Measurements from ENCODE around the gene INTS1.

INTS1 gene

DNA sequence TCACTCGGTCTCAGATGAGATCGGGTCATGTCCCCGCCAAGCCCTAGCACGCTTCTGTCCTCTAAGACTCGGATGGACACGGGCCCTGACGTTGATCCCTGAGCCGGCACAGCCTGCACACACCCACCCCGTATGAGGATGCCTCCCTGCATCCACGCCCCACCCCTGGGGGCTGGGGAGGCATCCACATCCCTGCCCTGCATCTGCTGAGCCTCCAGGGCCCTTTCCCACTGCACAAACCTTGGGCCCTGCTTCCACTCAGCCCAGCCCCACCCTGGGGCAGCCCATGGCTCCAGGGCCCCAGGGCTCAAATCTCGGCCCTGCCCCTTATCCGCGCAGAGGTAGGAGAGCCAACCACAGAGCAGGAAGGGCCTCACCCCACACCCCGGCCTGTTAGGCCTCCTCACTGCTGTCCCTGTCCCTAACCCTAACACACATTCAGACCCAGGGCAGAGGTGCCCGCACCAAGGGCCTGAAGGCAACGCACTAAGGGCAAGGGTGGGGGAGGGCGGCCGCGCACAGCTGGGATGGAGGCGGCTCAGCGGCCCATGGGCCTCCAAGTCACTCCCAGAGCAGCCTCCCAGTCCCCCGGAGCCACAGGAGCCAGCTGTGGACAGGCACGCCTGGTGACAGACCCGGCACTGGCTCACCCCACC is 35.4 kb downstream of the INTS1 start:
- Histone ChIP-seq H3K4me1 (ENCODE audit: insufficient read depth, low read length) (peaks cover 4% of the 10 kb centered on the region), H3K9me3 (ENCODE audit: control insufficient read depth, insufficient read depth, low read length) (no peaks in the 10 kb centered on the region), H3K9ac (ENCODE audit: low read depth, low read length) (no peak overlapping the region), H3K36me3 (ENCODE audit: insufficient read depth, low read length) (0 out of 2 replicates have a peak, but pooled peaks cover 9% of the 10 kb centered on the region)

DNA sequence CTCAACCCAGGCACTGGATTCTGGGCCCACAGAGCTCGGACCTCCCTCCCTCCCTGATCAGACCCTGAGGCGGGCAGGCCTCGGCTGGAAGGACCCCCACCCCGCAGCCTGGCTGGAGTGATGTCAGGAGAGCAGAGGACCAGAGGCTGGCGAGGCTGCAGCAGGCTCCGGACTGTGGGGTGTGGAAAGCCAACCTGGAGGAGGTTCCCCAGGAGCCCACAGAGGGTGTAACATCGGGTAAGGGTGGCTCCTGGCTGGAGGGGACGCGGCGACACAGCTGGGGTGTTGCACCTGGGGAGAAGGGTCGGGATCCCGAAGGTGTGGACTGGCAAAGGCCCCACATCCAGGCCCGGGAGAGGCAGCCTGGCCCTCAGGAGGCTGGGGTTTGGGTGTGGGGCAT is 36.0 kb downstream of the INTS1 start:
- Histone ChIP-seq H3K36me3 (ENCODE audit: insufficient read depth, low read length) (0 out of 2 replicates have a peak, but pooled peaks cover 5% of the 10 kb centered on the region), H3K9ac (ENCODE audit: low read depth, low read length) (no peak overlapping the region), H3K9me3 (ENCODE audit: control insufficient read depth, insufficient read depth, low read length) (no peaks in the 10 kb centered on the region), H3K4me1 (ENCODE audit: insufficient read depth, low read length) (peaks cover 4% of the 10 kb centered on the region)

DNA sequence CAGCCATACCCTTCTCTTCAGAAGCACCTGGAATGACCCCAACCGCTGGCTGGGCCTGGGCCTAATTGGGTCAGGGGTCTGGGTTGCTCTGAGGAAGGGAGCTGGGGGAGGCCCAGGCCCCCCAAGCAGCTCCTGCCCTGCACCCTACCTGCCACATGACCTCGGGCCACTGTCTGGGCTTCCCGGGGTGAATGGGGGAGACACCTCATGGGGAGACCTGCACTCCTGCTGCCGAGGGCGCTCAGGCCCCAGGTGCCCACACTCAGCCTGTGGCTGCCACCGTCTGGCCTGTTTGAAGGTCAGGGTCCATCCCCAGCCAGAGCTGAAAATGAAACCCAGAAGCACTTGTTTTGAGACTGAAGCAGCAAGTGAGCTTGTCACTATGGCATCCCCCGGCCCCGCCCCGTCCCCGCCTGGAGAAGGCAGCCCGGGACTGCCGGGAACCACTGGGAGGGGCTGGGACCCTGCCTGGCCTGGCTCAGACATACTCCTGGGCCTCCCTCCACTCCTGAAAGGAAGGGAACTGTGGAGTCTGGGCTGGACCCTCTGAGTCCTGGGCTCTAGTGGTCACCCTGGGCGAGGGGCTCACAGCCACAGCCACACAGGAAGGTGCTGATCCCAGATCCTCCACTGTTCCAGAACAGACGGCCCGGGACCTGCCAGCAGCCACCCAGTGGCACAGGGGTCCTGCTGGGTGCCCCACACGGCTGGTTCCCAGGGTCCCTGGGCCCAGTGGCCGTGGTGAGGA is 37.5 kb downstream of the INTS1 start:
- H3K9ac ChIP-seq (ENCODE audit: low read depth, low read length): no peak overlapping the region
- no peaks in the 10 kb centered on the region for H3K9me3 ChIP-seq (ENCODE audit: control insufficient read depth, insufficient read depth, low read length)
- no peaks in the 10 kb centered on the region for H3K36me3 ChIP-seq (ENCODE audit: insufficient read depth, low read length)
- H3K4me1 ChIP-seq (ENCODE audit: insufficient read depth, low read length): peaks cover 9% of the 10 kb centered on the region

DNA sequence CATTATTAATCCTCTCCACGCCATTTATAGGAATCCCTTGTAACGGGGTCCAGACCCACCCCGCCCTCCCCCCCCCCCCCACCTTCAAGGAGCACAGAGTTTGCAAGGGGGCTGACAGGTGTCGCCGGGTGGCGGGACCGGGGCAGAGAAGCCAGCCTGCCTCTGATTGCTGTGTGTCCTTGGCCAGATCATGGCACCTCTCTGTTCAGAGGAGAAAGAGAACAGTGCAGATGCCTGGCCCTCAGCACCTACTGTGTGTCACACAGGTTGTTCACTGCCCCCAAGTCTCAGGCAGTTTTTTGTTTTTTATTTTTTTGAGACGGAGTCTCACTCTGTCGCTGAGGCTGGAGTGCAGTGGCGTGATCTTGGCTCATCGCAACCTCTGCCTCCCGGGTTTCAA is 39.5 kb downstream of the INTS1 start:
- no peak overlapping the region for H3K9ac ChIP-seq (ENCODE audit: low read depth, low read length)
- H3K9me3 ChIP-seq (ENCODE audit: control insufficient read depth, insufficient read depth, low read length): no peaks in the 10 kb centered on the region
- H3K36me3 ChIP-seq (ENCODE audit: insufficient read depth, low read length): no peaks in the 10 kb centered on the region
- peaks cover 16% of the 10 kb centered on the region for H3K4me1 ChIP-seq (ENCODE audit: insufficient read depth, low read length)

DNA sequence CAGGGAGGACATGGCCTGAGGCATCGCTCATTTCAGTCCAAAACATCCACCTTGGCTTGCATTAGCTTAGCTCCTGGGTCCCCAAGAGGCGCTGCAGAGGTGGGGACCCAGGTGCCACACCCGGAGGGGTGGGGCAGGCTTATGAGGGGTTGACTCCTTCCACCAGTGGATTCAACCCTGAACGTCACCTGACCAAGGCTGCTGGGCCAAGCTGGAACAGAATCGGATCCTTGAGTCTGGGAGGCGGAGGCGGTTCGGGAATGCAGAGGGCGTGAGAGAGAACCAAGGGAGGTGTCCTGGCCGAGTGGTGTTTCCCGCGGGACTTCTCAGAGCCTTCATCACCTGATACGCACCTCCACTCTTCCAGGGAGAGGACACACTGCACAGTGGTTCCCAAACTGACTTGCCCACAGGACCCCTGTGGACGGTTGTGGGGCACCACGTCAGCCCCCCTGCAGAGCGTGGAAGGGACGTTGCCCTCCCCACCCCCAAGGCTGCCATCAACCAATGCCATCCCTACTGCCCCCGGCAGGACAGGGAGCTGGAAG is 40.4 kb downstream of the INTS1 start:
- Histone ChIP-seq H3K9ac (ENCODE audit: low read depth, low read length) (no peak overlapping the region), H3K9me3 (ENCODE audit: control insufficient read depth, insufficient read depth, low read length) (no peaks in the 10 kb centered on the region), H3K36me3 (ENCODE audit: insufficient read depth, low read length) (no peaks in the 10 kb centered on the region), H3K4me1 (ENCODE audit: insufficient read depth, low read length) (peaks cover 16% of the 10 kb centered on the region)

DNA sequence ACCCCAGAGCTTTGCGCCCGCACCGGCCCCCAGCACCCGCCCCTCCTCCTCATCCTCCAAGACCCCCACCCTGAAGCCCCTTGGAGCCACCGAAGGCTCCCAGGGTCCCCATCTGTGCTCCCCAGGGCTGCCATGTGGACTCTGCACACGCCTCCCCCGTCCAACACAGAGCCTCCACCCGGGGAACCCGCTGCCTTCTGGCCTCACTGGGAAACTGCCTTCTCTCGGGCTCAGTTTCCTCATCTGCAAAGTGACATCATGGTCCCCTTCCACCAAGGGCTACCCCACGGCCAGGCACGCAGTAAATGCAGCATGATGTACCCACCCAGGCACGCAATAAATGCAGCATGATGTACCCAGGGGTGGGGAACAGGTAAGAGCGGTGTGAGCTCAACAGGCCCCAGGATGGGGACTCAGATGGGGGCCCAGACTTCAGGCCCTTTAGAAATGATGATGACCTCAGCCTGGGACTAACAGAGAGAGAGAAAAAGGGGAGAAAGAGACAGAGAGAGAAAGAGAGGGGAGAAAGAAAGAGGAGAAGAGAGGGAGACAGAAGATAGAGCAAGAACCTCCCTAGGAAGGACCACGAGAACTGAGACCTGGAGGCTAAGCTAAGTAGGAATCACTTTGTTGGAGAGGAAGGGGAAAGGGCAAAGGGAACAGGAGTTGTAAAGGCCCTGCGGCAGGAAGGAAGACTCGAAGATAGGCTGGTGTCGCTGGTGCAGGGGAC is 42.4 kb downstream of the INTS1 start:
- H3K36me3 ChIP-seq (ENCODE audit: insufficient read depth, low read length): no peaks in the 10 kb centered on the region
- H3K4me1 ChIP-seq (ENCODE audit: insufficient read depth, low read length): peaks cover 18% of the 10 kb centered on the region
- H3K9ac ChIP-seq (ENCODE audit: low read depth, low read length): no peak overlapping the region
- H3K9me3 ChIP-seq (ENCODE audit: control insufficient read depth, insufficient read depth, low read length): no peaks in the 10 kb centered on the region

DNA sequence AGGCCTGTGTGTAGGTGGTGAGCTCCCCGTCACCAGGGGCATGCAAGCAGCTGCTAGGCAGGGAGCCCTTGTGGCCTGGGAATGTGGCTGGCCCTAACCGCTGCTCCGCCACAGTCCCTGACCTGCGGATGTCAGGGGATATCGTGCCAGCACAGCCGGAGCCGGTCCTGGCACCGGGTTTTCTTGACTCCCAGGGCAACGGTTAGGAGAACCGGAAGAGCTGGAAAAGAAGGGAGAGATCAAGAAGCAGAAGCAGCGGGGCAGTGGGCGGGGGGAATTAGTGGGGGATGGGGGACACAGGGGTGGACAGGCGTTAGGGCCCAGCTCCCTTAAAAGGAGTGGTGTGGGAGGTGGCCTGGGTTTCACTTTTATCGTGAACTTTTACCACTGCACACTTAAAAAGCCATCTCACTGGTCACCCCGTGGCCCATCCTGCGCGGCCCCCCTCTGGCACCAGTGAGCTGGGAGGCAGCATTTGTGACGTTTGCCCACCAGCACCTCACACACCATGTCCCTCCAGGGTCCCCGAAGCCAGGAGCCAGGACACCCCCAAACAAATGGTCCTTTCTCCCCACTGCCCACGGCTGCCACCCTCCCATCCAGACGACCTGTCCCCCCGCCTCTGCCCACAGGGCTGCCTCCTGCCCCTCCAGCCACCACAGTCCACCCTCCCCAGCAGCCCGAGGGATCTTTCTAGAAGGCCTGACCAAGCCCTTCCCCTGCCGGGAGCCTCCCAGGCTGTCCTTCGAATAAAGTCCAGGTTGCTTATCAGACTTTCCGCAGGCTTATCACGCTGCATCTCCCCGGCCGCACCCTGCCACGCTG is 43.2 kb downstream of the INTS1 start:
- Histone ChIP-seq H3K9me3 (ENCODE audit: control insufficient read depth, insufficient read depth, low read length) (no peaks in the 10 kb centered on the region), H3K4me1 (ENCODE audit: insufficient read depth, low read length) (peaks cover 16% of the 10 kb centered on the region)

DNA sequence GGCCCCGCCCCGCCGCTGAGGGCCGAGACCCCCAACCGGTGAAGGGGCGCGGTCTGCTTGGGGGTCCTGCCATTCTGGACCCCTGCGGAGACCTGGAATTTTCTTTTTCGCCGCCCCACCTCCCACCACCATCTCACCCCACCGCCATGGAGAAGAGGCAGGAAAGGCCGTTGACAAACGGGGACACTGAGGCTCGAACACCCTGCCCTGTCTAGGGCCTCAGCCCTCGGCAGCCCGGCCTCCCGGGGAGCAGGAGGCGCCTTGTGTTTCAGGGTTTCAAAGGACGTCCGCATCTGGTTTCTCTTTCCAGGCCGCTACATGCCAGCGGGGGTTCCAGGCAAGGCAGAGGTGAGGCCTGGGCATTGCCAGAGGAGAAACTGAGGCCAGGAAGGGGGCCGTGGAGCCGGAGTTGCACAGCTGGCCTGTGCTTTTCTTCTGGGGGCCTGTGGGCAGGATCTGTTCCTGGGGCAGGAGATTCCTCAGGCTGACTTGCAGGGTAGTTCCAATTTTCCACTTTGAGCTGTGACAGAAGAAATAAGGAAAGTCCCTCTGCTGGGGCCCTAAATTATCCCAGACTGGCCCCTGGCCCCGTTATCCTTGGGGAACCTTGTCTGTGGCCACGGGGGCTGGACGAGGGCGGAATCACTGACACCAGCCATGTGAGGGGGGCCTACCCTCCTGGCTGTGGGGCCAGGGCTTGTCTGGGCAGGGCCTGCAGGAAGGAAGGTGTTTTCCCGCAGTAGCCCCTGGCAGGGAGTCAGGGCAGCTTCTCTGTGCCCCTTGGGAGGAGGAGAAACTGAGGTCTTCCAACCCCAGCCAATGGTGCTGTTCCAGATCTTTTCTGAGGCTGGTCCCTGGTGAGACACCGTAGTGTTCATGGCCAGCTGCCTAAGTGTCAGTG is 44.0 kb downstream of the INTS1 start:
- no peaks in the 10 kb centered on the region for H3K36me3 ChIP-seq (ENCODE audit: insufficient read depth, low read length)
- H3K9me3 ChIP-seq (ENCODE audit: control insufficient read depth, insufficient read depth, low read length): no peaks in the 10 kb centered on the region
- H3K9ac ChIP-seq (ENCODE audit: low read depth, low read length): peak overlapping the region; percentile 67; the same call in 1 of the 2 replicates
- H3K4me1 ChIP-seq (ENCODE audit: insufficient read depth, low read length): peaks cover 16% of the 10 kb centered on the region

More for the DNA sequence above, 43.2 kb downstream of the INTS1 start:
- Histone ChIP-seq H3K9ac (ENCODE audit: low read depth, low read length) (no peak overlapping the region), H3K36me3 (ENCODE audit: insufficient read depth, low read length) (no peaks in the 10 kb centered on the region)

DNA sequence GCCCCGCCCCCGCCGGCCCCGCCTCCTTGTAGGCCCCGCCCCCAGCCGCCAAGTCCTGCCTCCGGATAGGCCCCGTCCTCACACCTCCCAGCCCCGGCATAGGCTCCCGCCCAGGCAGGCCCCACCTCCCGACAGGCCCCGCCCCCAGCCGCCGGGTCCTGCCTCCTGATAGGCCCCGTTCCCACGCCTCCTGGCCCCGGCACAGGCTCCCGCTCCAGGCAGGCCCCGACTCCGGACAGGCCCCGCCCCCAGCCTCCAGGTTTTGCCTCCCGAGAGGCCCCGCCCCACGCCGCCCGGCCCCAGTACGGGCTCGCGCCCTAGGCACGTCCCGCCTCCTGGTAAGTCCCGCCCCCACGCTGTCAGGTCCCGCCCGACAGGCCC is 44.7 kb downstream of the INTS1 start:
- Histone ChIP-seq H3K9ac (ENCODE audit: low read depth, low read length) (no peak overlapping the region), H3K4me1 (ENCODE audit: insufficient read depth, low read length) (peaks cover 21% of the 10 kb centered on the region), H3K9me3 (ENCODE audit: control insufficient read depth, insufficient read depth, low read length) (no peaks in the 10 kb centered on the region), H3K36me3 (ENCODE audit: insufficient read depth, low read length) (no peaks in the 10 kb centered on the region)

DNA sequence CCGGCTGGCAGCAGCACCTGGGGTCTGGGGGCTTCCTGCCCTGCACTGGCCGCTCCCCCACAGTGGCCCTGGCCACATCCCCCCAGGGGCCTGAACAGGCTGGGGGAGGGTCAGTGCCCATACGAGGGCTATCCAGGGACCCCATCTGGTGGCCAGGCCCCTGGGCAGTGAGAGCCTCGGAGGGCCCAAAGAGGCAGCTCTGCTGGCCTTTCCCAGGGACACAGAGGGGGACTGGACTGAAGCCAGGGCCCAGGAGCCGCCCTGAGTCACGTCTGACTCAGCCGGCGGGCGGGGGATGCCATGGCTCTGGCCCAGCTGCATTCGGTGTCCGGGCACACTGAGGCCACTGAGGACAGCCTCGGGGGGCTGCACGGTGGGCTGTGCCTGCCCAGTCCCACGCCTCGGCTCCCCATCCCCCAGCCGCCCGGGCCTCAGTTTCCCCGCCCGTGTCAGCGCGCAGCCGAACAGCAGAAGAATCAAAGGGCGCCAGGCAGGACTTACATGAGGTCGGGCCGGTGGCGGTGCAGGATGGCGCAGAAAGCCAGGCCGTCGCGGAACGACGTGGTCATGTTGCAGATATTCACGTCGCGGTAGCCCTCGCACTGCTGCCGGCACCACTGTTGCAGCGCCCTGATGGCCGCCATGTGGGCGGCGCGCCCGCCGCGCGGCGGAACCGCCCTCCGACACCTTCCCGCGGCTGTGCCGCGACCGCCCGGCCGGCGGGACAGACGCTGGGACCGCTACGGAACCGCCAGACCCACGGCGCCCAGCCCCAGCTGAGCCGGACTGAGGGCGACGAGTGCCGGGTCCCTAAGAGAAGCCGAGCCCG is 45.3 kb downstream of the INTS1 start, which contains the start of gene MICALL2:
MICALL2 (minus strand) TSS at position 788 of the 829 bp plus-strand sequence; CDS start at position 644, 144 bp downstream.
- Histone ChIP-seq H3K9me3 (ENCODE audit: control insufficient read depth, insufficient read depth, low read length) (no peaks in the 10 kb centered on the region), H3K9ac (ENCODE audit: low read depth, low read length) (peak within 1 kb of the TSS; percentile 67), H3K36me3 (ENCODE audit: insufficient read depth, low read length) (no peaks in the 10 kb centered on the region), H3K4me1 (ENCODE audit: insufficient read depth, low read length) (peaks cover 21% of the 10 kb centered on the region)

DNA sequence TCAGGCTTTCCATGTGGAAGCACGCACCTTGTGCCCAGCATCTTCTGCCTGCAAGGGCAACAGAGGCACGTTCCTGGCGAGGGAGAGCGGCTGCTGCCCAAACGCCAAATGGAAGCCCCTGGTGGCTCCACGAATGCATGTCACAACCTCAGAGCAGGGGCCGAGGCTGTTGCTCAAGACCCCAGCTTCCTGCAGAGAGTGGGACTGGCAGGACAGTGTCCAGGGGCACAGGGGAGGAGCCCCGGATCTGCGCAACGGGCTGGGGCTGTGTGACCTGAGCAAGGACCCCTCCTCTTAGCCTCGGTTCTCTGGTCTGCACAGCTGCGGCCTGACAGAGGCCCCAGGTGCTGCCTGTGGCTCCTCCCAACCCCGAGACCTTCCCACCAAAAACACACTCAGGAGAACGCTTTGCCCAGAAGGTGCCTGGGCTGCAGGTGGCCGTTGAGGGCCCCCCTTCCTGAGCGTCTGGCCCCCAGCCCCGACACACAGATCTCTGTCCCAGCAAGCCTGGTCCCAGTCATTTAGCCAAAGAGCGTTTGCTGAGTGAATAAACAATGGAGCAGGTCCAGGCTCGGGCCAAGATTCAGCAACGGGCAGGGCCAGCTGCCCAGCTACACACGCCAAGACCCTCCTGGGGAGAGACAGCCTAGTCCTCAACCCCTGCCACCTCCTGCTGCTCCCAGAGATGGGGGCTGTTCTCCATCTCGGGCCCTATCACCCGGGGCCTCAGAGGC is 46.1 kb downstream of the INTS1 start:
- H3K36me3 ChIP-seq (ENCODE audit: insufficient read depth, low read length): no peaks in the 10 kb centered on the region
- no peaks in the 10 kb centered on the region for H3K9me3 ChIP-seq (ENCODE audit: control insufficient read depth, insufficient read depth, low read length)
- peaks cover 21% of the 10 kb centered on the region for H3K4me1 ChIP-seq (ENCODE audit: insufficient read depth, low read length)
- peak overlapping the region; percentile 65; the same call in 1 of the 2 replicates for H3K9ac ChIP-seq (ENCODE audit: low read depth, low read length)
